Prostate gland (tissue), 2 donors: ENCODE results near the gene CYP11A1. TPM values are rescaled to one million over a fixed set of nuclear protein-coding genes. Genes with fewer than 3 reads are reported as not detected.
A peak's percentile ranks its signal among the peaks of the same experiment; 100 is the strongest.

Experiments used
- DNase-seq: peaks from one replicate; pipeline ENCODE4 v3.0.0-alpha.2; 2019; ENCODE audit warnings: low spot score
- H3K27ac ChIP-seq, 2 donors: fragments of 200-600 bp; sonication (generic); 2 replicates each; pipeline ENCODE4 v1.5.1; 2017 to 2019
- H3K27me3 ChIP-seq: fragments of 200-600 bp; sonication (generic); replicated peaks from 2 replicates; pipeline ENCODE4 v1.5.1; 2019; ENCODE audit not compliant: insufficient read depth
- H3K36me3 ChIP-seq, 2 donors: fragments of 200-600 bp; sonication (generic); 1 replicate in 1 of 2; 2 replicates in 1 of 2; pipeline versions ENCODE4 v1.5.1 to v1.8.1; 2017 to 2019
- H3K4me1 ChIP-seq: fragments of 200-600 bp; sonication (generic); replicated peaks from 2 replicates; pipeline ENCODE4 v1.5.1; 2019
- H3K4me3 ChIP-seq, 2 donors: fragments of 200-600 bp; sonication (generic); 2 replicates each; pipeline ENCODE4 v1.5.1; 2017 to 2019
- H3K9me3 ChIP-seq: fragments of 200-600 bp; sonication (generic); 2 replicates; pipeline ENCODE4 v1.5.1; 2017
- CTCF ChIP-seq, 4 experiments: fragments of 200-600 bp in 2 of 4; fragments of 450-650 bp in 2 of 4; sonication (generic) in 2 of 4; IDR thresholded peaks; 1 replicate in 3 of 4; 2 replicates in 1 of 4; pipeline ENCODE4 v1.5.1; 2016 to 2019; ENCODE audit warnings: antibody characterized with exemption in 4 of 4, mild to moderate bottlenecking in 2 of 4, moderate library complexity in 2 of 4
- POLR2A ChIP-seq: fragments of 450-650 bp; IDR thresholded peaks from one replicate; pipeline ENCODE4 v1.6.1; 2016; ENCODE audit warnings: antibody characterized with exemption, mild to moderate bottlenecking
- POLR2AphosphoS5 ChIP-seq: sonication (generic); formaldehyde crosslinking; IDR thresholded peaks from one replicate; pipeline ENCODE4 v1.6.1; 2017; ENCODE audit warnings: antibody characterized with exemption
- WGBS: methylation state at CpG from one replicate; pipeline ENCODE4 v1.1.5; 2018; 5-methylcytosine and 5-hydroxymethylcytosine counted together
- intact Hi-C: fragments of 100-400 bp; cut with DNase I; formaldehyde crosslinking; loops from one replicate; pipeline ENCODE4 v1.14.2; 2022
- total RNA-seq, 2 donors: library from RNA; depleted of rRNA; stranded (reverse); fragments of >200 nt; gene quantifications; one replicate each; pipeline ENCODE4 v1.1.0, GENCODE V29; 2016

CYP11A1 gene
- total RNA-seq, 2 donors from 2014 or later = 0.87 to 45.9 TPM

GRCh38 chr15:74324714-74325113 lies 42.7 kb downstream of the CYP11A1 start:
- no peaks in the 10 kb centered on the region for H3K9me3 ChIP-seq
- TF ChIP-seq POLR2AphosphoS5 = no peak
- TF ChIP-seq POLR2A = no peak
- no peak for TF ChIP-seq CTCF (IDR thresholded peaks at IDR 0.05)
- no peak overlapping the region for H3K4me3 ChIP-seq
- intact Hi-C loops = loop anchor here (10.0 kb wide), 1 partner anchor 350 kb away; no protein-coding TSS in a partner anchor
- no peak for DNase-seq
- H3K4me1 ChIP-seq = no peaks in the 10 kb centered on the region
- no peak overlapping the region for H3K27ac ChIP-seq
- no peaks in the 10 kb centered on the region for H3K36me3 ChIP-seq
- no peaks in the 10 kb centered on the region for H3K27me3 ChIP-seq
- WGBS = 56% methylated on average over 3 of the region's 3 CpGs

GRCh38 chr15:74322558-74323180 lies 44.8 kb downstream of the CYP11A1 start:
- 31% methylated on average over 5 of the region's 6 CpGs for WGBS
- Histone ChIP-seq H3K27ac (no peak overlapping the region), H3K36me3 (no peaks in the 10 kb centered on the region), H3K4me3 (no peak overlapping the region), H3K27me3 (no peaks in the 10 kb centered on the region), H3K9me3 (no peaks in the 10 kb centered on the region), H3K4me1 (no peaks in the 10 kb centered on the region)
- TF ChIP-seq POLR2AphosphoS5 (no peak), POLR2A (no peak), CTCF (IDR thresholded peaks at IDR 0.05) (peak; percentile 31 to 85 (median 68))
- DNase-seq = peak; percentile 40
- intact Hi-C loops = loop anchor here (2.0 to 10.0 kb wide), 2 partner anchors 196 to 348 kb away; no protein-coding TSS in a partner anchor

GRCh38 chr15:74320352-74321247 lies 46.8 kb downstream of the CYP11A1 start:
- Histone ChIP-seq H3K9me3 (no peaks in the 10 kb centered on the region), H3K4me1 (no peaks in the 10 kb centered on the region), H3K36me3 (no peaks in the 10 kb centered on the region), H3K27ac (no peak overlapping the region), H3K4me3 (no peak overlapping the region), H3K27me3 (no peaks in the 10 kb centered on the region)
- peak in 2 of 4 experiments; percentile 17 to 39 for TF ChIP-seq CTCF (IDR thresholded peaks at IDR 0.05)
- no peak for TF ChIP-seq POLR2AphosphoS5
- intact Hi-C loops = loop anchor here (10.0 kb wide), 1 partner anchor 346 kb away; no protein-coding TSS in a partner anchor
- WGBS = 85% methylated on average over 10 of the region's 10 CpGs
- DNase-seq = no peak

- DNase-seq = no peak
- no peak overlapping the region for H3K27ac ChIP-seq
- WGBS = 64% methylated on average over 7 of the region's 8 CpGs
Observed at GRCh38 chr15:74319596-74320351, 47.7 kb downstream of the CYP11A1 start.

More at GRCh38 chr15:74319596-74320351, 47.7 kb downstream of the CYP11A1 start:
- H3K4me1 ChIP-seq = no peaks in the 10 kb centered on the region
- no peaks in the 10 kb centered on the region for H3K36me3 ChIP-seq
- no peaks in the 10 kb centered on the region for H3K27me3 ChIP-seq
- H3K4me3 ChIP-seq = no peak overlapping the region
- H3K9me3 ChIP-seq = no peaks in the 10 kb centered on the region
- no peak for TF ChIP-seq CTCF (IDR thresholded peaks at IDR 0.05)
- no peak for TF ChIP-seq POLR2A
- TF ChIP-seq POLR2AphosphoS5 = no peak
- intact Hi-C loops = loop anchor here (5.0 to 10.0 kb wide), 2 partner anchors 267 to 345 kb away; no protein-coding TSS in a partner anchor
